ENCODE data around the gene OOSP4B. TPM values are rescaled to one million over a fixed set of nuclear protein-coding genes. Genes with fewer than 3 reads are reported as not detected.

The OOSP4B gene
- total and polyA plus RNA-seq, 9 donors, result 0.70 TPM; not detected in 8

DNA sequence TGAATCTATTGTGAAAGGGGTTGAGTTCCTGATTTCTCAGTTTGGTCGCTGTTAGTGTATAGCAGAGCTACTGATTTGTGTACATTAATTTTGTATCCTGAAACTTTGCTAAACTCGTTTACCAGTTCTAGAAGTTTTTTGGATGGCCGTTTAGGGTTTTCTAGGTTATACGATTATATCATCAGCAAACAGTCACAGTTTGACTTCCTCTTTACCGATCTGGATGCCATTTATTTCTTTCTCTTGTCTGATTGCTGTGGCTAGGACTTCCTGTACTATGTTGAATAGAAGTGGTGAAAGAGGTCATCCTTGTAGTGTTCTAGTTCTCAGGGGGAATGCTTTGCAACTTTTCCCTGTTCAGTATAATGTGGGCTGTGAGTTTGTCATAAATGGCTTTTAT lies 24.6 kb upstream of the OOSP4B start:
- 77 to 85% (median 81%) methylated on average over 5 of the region's 5 CpGs for WGBS, 3 donors
- intact Hi-C loops (cut with DNase I), result no loop called here
- H3K27ac ChIP-seq, result no peak overlapping the region
- TF ChIP-seq, protein P1, sequence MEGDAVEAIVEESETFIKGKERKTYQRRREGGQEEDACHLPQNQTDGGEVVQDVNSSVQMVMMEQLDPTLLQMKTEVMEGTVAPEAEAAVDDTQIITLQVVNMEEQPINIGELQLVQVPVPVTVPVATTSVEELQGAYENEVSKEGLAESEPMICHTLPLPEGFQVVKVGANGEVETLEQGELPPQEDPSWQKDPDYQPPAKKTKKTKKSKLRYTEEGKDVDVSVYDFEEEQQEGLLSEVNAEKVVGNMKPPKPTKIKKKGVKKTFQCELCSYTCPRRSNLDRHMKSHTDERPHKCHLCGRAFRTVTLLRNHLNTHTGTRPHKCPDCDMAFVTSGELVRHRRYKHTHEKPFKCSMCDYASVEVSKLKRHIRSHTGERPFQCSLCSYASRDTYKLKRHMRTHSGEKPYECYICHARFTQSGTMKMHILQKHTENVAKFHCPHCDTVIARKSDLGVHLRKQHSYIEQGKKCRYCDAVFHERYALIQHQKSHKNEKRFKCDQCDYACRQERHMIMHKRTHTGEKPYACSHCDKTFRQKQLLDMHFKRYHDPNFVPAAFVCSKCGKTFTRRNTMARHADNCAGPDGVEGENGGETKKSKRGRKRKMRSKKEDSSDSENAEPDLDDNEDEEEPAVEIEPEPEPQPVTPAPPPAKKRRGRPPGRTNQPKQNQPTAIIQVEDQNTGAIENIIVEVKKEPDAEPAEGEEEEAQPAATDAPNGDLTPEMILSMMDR (IDR thresholded peaks at IDR 0.05), result no peak
- TF ChIP-seq POLR2A (IDR thresholded peaks at IDR 0.05) (no peak), EP300 (IDR thresholded peaks at IDR 0.05) (no peak)
- H3K36me3 ChIP-seq, result no peaks in the 10 kb centered on the region
- no peak overlapping the region for H3K4me3 ChIP-seq
- H3K9me3 ChIP-seq, result no peaks in the 10 kb centered on the region
- no peak for DNase-seq
- H3K4me1 ChIP-seq (ENCODE audit: insufficient read depth), result no peaks in the 10 kb centered on the region
- H3K27me3 ChIP-seq, result no peaks in the 10 kb centered on the region

DNA sequence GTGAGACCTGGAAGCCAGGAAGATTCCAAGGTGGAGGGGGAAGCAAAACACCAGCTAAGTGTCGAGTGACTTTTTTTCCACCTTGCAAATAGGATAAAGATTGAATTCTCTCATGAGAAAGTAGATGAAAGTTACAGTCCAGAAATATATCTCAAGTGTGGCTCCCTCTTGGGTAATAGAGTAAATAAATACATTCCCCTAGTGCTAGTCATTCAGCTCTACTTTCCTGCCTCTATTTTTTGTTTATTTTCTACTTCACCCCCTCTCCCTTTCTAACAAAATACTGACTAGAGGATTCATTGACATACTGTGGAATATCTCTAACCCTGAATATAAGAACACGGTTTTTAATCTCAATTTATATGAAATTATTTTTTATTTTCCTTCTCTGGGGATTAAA lies 19.2 kb upstream of the OOSP4B start:
- H3K36me3 ChIP-seq, result no peaks in the 10 kb centered on the region
- no peak overlapping the region for H3K27ac ChIP-seq
- H3K4me3 ChIP-seq, result no peak overlapping the region
- TF ChIP-seq, protein P1 (IDR thresholded peaks at IDR 0.05), result no peak
- TF ChIP-seq POLR2A (IDR thresholded peaks at IDR 0.05) (no peak), EP300 (IDR thresholded peaks at IDR 0.05) (no peak)
- whole genome bisulfite sequencing, 3 donors, result 69 to 85% (median 80%) methylated on average over 2 of the region's 2 CpGs
- H3K4me1 ChIP-seq (ENCODE audit: insufficient read depth), result no peaks in the 10 kb centered on the region
- H3K27me3 ChIP-seq, result no peaks in the 10 kb centered on the region
- intact Hi-C loops (cut with DNase I), result no loop called here
- no peak for DNase-seq
- no peaks in the 10 kb centered on the region for H3K9me3 ChIP-seq

DNA sequence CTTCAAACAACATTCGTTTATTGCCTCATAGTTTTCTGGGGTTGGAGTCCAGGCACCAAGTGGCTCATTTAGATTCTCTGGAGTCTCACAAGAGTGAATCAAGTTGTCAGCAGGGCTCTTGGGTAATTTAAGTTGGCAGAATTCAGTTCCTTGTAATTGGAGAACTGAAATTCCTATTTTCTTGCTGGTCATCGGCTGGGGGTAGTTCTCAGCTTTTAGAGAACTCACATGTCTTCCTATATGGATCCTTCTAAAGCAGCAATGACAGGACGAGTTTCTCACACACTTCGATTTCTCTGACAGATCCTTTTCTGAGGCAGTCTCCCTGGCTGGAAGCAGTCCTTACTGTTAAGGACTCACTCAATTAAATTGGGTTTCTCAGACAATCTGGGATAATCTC lies 17.3 kb upstream of the OOSP4B start:
- H3K36me3 ChIP-seq, result no peaks in the 10 kb centered on the region
- no peak for DNase-seq
- 60 to 68% (median 66%) methylated on average over 4 of the region's 4 CpGs for WGBS, 3 donors
- H3K4me3 ChIP-seq, result no peak overlapping the region
- no peak overlapping the region for H3K27ac ChIP-seq
- H3K27me3 ChIP-seq, result no peaks in the 10 kb centered on the region
- H3K9me3 ChIP-seq, result no peaks in the 10 kb centered on the region
- H3K4me1 ChIP-seq (ENCODE audit: insufficient read depth), result no peaks in the 10 kb centered on the region
- TF ChIP-seq, protein P1 (IDR thresholded peaks at IDR 0.05), result no peak
- TF ChIP-seq EP300 (IDR thresholded peaks at IDR 0.05) (no peak), POLR2A (IDR thresholded peaks at IDR 0.05) (no peak)
- intact Hi-C loops (cut with DNase I), result no loop called here

DNA sequence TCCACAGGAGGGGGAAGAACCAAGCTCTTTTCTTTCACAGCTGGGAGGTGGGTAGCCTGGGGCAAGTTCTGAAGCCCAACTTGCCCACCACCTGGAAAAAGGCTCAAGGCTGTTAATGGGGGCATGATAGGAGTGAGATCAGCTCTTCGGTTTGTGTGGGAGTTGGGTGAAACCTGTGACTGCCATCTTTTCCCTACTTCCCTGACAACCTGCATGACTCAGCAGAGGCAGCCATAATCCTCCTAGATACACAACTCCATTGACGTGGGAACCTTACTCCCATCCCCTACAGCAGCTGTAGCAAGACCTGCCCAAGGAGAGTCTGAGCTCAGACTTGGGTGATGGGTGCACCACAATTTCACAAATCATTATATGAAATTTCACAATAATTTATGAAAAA lies 13.3 kb upstream of the OOSP4B start:
- no peaks in the 10 kb centered on the region for H3K4me1 ChIP-seq (ENCODE audit: insufficient read depth)
- intact Hi-C loops (cut with DNase I), result no loop called here
- WGBS, 3 donors, result 71 to 84% (median 74%) methylated on average over 2 of the region's 2 CpGs
- H3K36me3 ChIP-seq, result no peaks in the 10 kb centered on the region
- H3K4me3 ChIP-seq, result no peak overlapping the region
- DNase-seq, result no peak
- TF ChIP-seq POLR2A (IDR thresholded peaks at IDR 0.05) (no peak), EP300 (IDR thresholded peaks at IDR 0.05) (no peak)
- TF ChIP-seq, protein P1 (IDR thresholded peaks at IDR 0.05), result no peak
- H3K27me3 ChIP-seq, result no peaks in the 10 kb centered on the region
- no peak overlapping the region for H3K27ac ChIP-seq
- H3K9me3 ChIP-seq, result no peaks in the 10 kb centered on the region

DNA sequence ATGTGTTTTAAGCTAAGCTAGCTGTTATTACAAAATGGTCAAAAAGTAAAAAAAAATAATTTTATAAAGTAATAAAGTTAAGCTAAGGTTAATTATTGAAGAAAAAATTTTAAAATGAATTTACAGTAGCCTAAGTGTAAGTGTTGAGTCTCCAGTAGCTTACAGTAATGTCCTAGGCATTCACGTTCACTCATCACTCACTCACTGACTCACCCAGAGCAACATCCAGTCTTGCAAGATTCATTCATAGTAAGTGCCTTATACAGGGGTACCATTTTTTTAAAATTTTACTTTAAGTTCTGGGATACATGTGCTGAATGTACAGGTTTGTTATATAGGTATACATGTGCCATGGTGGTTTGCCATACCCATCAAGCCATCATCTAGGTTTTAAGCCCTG lies 11.6 kb upstream of the OOSP4B start:
- Histone ChIP-seq H3K4me1 (ENCODE audit: insufficient read depth) (no peaks in the 10 kb centered on the region), H3K4me3 (no peak overlapping the region), H3K9me3 (no peaks in the 10 kb centered on the region), H3K27me3 (no peaks in the 10 kb centered on the region), H3K27ac (no peak overlapping the region), H3K36me3 (no peaks in the 10 kb centered on the region)
- WGBS, 3 donors, result 44 to 95% (median 86%) methylated on average over 1 of the region's 1 CpG
- intact Hi-C loops (cut with DNase I), result no loop called here
- TF ChIP-seq POLR2A (IDR thresholded peaks at IDR 0.05) (no peak), EP300 (IDR thresholded peaks at IDR 0.05) (no peak)
- TF ChIP-seq, protein P1 (IDR thresholded peaks at IDR 0.05), result no peak
- DNase-seq, result no peak

Data from ovary (tissue), 9 donors.